Measurements from ENCODE around the gene TMEM220. TPM values are rescaled to one million over a fixed set of nuclear protein-coding genes. Genes with fewer than 3 reads are reported as not detected.

Gene TMEM220
- polyA plus RNA-seq, 1 donor = 39.7 TPM

DNA sequence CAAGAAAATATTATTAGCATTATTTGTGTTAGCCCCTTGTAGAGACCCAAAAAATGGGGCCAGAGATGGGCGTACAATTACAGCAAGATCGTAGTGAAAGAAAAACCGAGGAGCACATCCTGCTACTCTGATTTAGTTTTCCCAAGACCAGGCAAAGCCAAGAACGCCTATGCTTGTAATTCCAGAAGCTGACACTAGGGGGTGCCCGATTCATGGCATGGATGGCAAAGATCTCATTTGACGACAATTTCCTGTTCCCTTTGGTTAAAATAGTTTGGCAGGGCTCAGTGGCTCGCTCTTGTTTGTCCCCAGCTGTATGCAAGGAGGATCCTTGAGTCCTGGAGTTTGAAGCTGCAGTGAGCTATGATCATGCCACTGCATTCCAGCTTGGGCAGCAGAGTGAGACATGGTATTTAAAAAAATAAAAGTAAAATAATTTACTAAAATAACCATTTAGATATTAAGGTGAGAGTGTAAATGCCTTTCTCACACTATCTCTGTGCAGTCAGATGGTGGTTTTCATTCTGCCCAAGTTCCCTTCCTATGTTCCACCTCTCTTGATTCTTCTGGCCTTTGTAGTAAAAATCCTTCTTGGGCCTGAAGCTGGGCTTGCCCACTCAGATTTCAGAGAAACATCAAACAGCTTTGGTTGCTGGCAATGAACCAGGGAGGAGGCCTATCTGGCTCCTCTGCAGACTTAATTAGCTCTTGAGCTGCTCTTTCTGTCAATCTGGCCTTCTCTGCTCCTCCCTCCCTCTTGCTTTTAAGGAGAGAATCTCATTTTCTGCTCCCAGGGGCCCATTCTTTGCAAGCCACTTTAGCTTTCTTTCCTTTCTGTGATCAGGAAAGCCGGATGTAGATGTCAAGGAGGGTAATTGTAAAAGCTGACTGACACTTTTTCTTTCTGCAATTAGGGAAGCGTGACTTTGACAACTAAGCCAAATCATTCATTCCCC, 42.9 kb upstream of the TMEM220 start:
- Histone ChIP-seq H3K27me3 (ENCODE audit: control insufficient read depth, insufficient read depth, low read length) (no peaks in the 10 kb centered on the region), H3K4me1 (ENCODE audit: control insufficient read depth, insufficient read depth, low read length) (peaks cover 12% of the 10 kb centered on the region), H3K27ac (ENCODE audit: low read length) (peak overlapping the region; percentile 25), H3K4me3 (ENCODE audit: low read length) (no peak overlapping the region), H3K9me3 (ENCODE audit: control insufficient read depth, low read depth, low read length) (peaks cover 7% of the 10 kb centered on the region), H3K36me3 (ENCODE audit: control insufficient read depth, insufficient read depth, low read length) (peaks cover 16% of the 10 kb centered on the region)
- DNase-seq = no peak
- no CpG with 5 or more reads among the region's 9 CpGs for WGBS (ENCODE audit: insufficient coverage, low lambda C conversion rate)

DNA sequence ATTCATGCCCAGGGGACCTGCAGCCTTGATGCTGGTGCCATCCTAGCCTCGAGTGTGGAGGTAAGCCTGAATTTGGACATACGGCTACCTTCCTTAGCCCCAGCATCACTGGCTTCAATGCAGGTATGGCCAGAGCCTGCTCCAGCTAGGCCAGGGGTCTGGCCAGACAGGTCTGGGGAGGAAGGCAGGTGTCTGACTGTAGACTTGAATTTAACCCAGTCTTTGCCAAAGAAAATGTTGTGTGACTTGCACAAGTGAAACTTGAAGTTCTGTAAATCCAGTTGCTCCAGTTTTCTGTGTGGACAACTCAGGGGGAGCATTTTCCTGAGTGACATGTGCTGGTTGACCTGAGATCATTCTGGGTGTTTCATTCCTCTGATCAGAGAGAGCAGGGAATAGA, 41.3 kb upstream of the TMEM220 start:
- Histone ChIP-seq H3K27me3 (ENCODE audit: control insufficient read depth, insufficient read depth, low read length) (no peaks in the 10 kb centered on the region), H3K4me3 (ENCODE audit: low read length) (no peak overlapping the region), H3K9me3 (ENCODE audit: control insufficient read depth, low read depth, low read length) (peaks cover 7% of the 10 kb centered on the region), H3K4me1 (ENCODE audit: control insufficient read depth, insufficient read depth, low read length) (peaks cover 5% of the 10 kb centered on the region), H3K36me3 (ENCODE audit: control insufficient read depth, insufficient read depth, low read length) (peaks cover 29% of the 10 kb centered on the region), H3K27ac (ENCODE audit: low read length) (no peak overlapping the region)
- no peak for DNase-seq
- WGBS (ENCODE audit: insufficient coverage, low lambda C conversion rate) = no CpG with 5 or more reads among the region's 2 CpGs

DNA sequence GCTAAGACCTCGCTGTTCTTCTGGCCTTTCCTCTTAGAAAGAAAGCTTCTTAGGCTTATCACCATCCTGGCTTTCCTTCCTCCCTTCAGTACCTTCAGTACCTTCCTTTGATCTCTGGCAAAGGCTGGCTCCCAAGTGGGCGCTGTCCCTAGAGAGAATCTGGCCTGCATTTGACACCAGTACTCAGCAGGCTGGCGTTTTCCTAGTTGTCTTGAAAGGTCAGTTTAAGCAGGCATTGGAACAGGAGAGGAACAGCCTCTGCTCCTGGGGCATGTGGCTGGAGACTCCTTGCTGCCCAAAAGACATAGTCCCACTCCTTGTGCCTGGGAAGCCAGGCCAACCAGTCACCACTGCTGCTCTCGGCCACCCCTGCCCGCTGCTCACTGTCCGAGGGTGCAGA, 40.0 kb upstream of the TMEM220 start:
- H3K27me3 ChIP-seq (ENCODE audit: control insufficient read depth, insufficient read depth, low read length) = no peaks in the 10 kb centered on the region
- H3K36me3 ChIP-seq (ENCODE audit: control insufficient read depth, insufficient read depth, low read length) = peaks cover 30% of the 10 kb centered on the region
- H3K27ac ChIP-seq (ENCODE audit: low read length) = no peak overlapping the region
- H3K4me3 ChIP-seq (ENCODE audit: low read length) = no peak overlapping the region
- no peaks in the 10 kb centered on the region for H3K9me3 ChIP-seq (ENCODE audit: control insufficient read depth, low read depth, low read length)
- 100% methylated on average over 1 of the region's 6 CpGs for WGBS (ENCODE audit: insufficient coverage, low lambda C conversion rate)
- H3K4me1 ChIP-seq (ENCODE audit: control insufficient read depth, insufficient read depth, low read length) = no peaks in the 10 kb centered on the region
- no peak for DNase-seq

- WGBS (ENCODE audit: insufficient coverage, low lambda C conversion rate) = no CpG with 5 or more reads among the region's 2 CpGs
- DNase-seq = no peak
- Histone ChIP-seq H3K4me1 (ENCODE audit: control insufficient read depth, insufficient read depth, low read length) (no peaks in the 10 kb centered on the region), H3K9me3 (ENCODE audit: control insufficient read depth, low read depth, low read length) (no peaks in the 10 kb centered on the region), H3K4me3 (ENCODE audit: low read length) (no peak overlapping the region), H3K27ac (ENCODE audit: low read length) (no peak overlapping the region), H3K27me3 (ENCODE audit: control insufficient read depth, insufficient read depth, low read length) (no peaks in the 10 kb centered on the region), H3K36me3 (ENCODE audit: control insufficient read depth, insufficient read depth, low read length) (peaks cover 33% of the 10 kb centered on the region)
Measured at GRCh38 chr17:10768750-10769251, 39.0 kb upstream of the TMEM220 start.

DNA sequence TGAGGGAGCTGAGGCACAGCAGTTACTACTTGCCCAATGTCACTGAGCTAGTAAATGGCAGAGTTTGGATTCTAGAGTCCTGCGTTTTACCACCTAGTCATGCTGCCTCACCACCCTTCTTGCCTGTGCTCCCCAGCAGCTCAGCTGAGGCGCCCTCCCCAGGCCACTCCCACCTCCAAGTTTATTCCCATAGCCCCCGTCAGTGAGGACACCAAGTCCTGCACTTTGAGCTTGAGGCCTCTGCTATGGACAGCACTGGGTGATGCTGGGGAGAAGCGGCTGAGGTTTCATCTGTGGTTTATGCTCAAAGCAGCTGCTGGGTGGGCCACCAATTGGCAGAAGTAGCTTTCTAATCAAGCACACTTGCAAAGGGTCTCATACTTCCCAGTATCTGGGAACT, 37.4 kb upstream of the TMEM220 start:
- no peak overlapping the region for H3K27ac ChIP-seq (ENCODE audit: low read length)
- H3K36me3 ChIP-seq (ENCODE audit: control insufficient read depth, insufficient read depth, low read length) = peaks cover 36% of the 10 kb centered on the region
- no peaks in the 10 kb centered on the region for H3K4me1 ChIP-seq (ENCODE audit: control insufficient read depth, insufficient read depth, low read length)
- H3K9me3 ChIP-seq (ENCODE audit: control insufficient read depth, low read depth, low read length) = no peaks in the 10 kb centered on the region
- DNase-seq = peak in 1 of 2 donors; percentile 55
- no peak overlapping the region for H3K4me3 ChIP-seq (ENCODE audit: low read length)
- no CpG with 5 or more reads among the region's 4 CpGs for WGBS (ENCODE audit: insufficient coverage, low lambda C conversion rate)
- no peaks in the 10 kb centered on the region for H3K27me3 ChIP-seq (ENCODE audit: control insufficient read depth, insufficient read depth, low read length)

DNA sequence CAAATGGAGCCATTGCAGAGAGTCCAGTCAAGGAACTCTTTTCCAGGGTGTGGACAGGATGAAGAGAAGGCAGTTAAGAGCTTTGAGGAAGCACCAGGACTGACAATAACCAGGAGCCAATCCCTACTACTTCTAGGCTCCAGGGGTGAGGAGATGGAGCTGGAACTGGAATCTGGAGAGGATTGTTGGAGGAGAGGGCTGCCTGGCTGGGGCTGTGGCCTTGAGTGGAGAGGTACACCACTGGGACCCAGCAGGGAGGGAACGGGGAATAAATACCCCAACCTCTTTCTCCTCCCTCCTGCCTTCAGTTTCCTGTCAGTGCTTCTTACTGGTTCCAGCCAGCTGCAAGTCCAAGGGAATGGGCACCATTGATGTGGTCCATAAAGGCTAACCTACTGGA, 32.2 kb upstream of the TMEM220 start:
- Histone ChIP-seq H3K9me3 (ENCODE audit: control insufficient read depth, low read depth, low read length) (no peaks in the 10 kb centered on the region), H3K27ac (ENCODE audit: low read length) (no peak overlapping the region), H3K36me3 (ENCODE audit: control insufficient read depth, insufficient read depth, low read length) (peaks cover 31% of the 10 kb centered on the region), H3K4me1 (ENCODE audit: control insufficient read depth, insufficient read depth, low read length) (peaks cover 10% of the 10 kb centered on the region), H3K4me3 (ENCODE audit: low read length) (no peak overlapping the region), H3K27me3 (ENCODE audit: control insufficient read depth, insufficient read depth, low read length) (no peaks in the 10 kb centered on the region)
- no peak for DNase-seq
- WGBS (ENCODE audit: insufficient coverage, low lambda C conversion rate) = no CpG with 5 or more reads among the region's 1 CpG

GRCh38 chr17:10761281-10761680, 31.5 kb upstream of the TMEM220 start:
- no peak overlapping the region for H3K4me3 ChIP-seq (ENCODE audit: low read length)
- WGBS (ENCODE audit: insufficient coverage, low lambda C conversion rate) = no CpG with 5 or more reads among the region's 2 CpGs
- DNase-seq = no peak
- no peak overlapping the region for H3K27ac ChIP-seq (ENCODE audit: low read length)
- no peaks in the 10 kb centered on the region for H3K9me3 ChIP-seq (ENCODE audit: control insufficient read depth, low read depth, low read length)
- no peaks in the 10 kb centered on the region for H3K27me3 ChIP-seq (ENCODE audit: control insufficient read depth, insufficient read depth, low read length)
- peaks cover 27% of the 10 kb centered on the region for H3K36me3 ChIP-seq (ENCODE audit: control insufficient read depth, insufficient read depth, low read length)
- peaks cover 13% of the 10 kb centered on the region for H3K4me1 ChIP-seq (ENCODE audit: control insufficient read depth, insufficient read depth, low read length)

DNA sequence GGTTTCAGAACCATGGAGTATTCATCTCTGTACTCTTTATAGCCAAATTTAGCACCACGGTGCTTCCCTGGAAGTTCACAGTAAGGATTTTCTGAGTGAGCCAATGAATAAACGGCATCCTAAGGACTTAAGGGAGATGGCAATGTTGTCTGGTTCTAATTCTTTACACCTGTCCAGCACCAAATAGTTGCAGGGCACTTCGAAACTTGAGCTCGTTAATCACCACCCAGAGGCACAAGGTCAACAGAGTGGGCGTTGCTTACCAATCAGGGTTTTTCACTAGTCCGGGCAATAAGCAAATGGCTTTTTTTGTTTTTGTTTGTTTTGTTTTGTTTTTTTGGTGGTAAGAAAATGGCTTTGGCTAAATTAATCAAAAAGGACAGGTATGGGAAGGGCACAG, 28.2 kb upstream of the TMEM220 start:
- 30% methylated on average over 2 of the region's 6 CpGs for WGBS (ENCODE audit: insufficient coverage, low lambda C conversion rate)
- no peak for DNase-seq
- H3K9me3 ChIP-seq (ENCODE audit: control insufficient read depth, low read depth, low read length) = no peaks in the 10 kb centered on the region
- H3K36me3 ChIP-seq (ENCODE audit: control insufficient read depth, insufficient read depth, low read length) = peaks cover 33% of the 10 kb centered on the region
- H3K27ac ChIP-seq (ENCODE audit: low read length) = peak overlapping the region; percentile 8
- no peaks in the 10 kb centered on the region for H3K27me3 ChIP-seq (ENCODE audit: control insufficient read depth, insufficient read depth, low read length)
- H3K4me3 ChIP-seq (ENCODE audit: low read length) = no peak overlapping the region
- H3K4me1 ChIP-seq (ENCODE audit: control insufficient read depth, insufficient read depth, low read length) = peaks cover 13% of the 10 kb centered on the region

- peaks cover 13% of the 10 kb centered on the region for H3K4me1 ChIP-seq (ENCODE audit: control insufficient read depth, insufficient read depth, low read length)
- no peaks in the 10 kb centered on the region for H3K27me3 ChIP-seq (ENCODE audit: control insufficient read depth, insufficient read depth, low read length)
- no peak overlapping the region for H3K4me3 ChIP-seq (ENCODE audit: low read length)
- no peaks in the 10 kb centered on the region for H3K9me3 ChIP-seq (ENCODE audit: control insufficient read depth, low read depth, low read length)
- WGBS (ENCODE audit: insufficient coverage, low lambda C conversion rate) = no CpG with 5 or more reads among the region's 2 CpGs
- H3K27ac ChIP-seq (ENCODE audit: low read length) = peak overlapping the region; percentile 39
- H3K36me3 ChIP-seq (ENCODE audit: control insufficient read depth, insufficient read depth, low read length) = peaks cover 32% of the 10 kb centered on the region
- peak in 1 of 2 donors; percentile 48 for DNase-seq
Measured at GRCh38 chr17:10757647-10758046, 27.8 kb upstream of the TMEM220 start.

DNA sequence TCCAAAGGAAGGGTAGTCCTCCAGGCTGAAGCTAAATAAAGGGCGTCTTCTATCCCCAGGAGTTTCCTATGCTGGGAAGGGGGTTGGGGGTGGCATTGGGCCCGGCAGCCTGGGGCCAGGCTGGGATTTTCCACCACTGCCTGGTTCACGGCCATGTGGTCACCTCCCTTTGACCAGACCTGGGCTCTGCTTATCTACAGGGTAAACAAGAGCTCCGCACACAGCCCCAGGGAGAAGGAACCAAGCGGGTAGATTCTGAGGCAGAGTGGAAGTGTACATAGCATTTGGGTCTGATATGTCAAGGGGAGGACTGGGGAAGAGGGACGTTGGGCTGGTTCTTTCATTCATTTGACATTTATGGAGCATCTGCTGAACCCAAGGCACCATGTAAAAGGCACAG, 27.2 kb upstream of the TMEM220 start:
- no CpG with 5 or more reads among the region's 6 CpGs for WGBS (ENCODE audit: insufficient coverage, low lambda C conversion rate)
- Histone ChIP-seq H3K27ac (ENCODE audit: low read length) (peak overlapping the region; percentile 39), H3K27me3 (ENCODE audit: control insufficient read depth, insufficient read depth, low read length) (no peaks in the 10 kb centered on the region), H3K4me1 (ENCODE audit: control insufficient read depth, insufficient read depth, low read length) (peaks cover 13% of the 10 kb centered on the region), H3K9me3 (ENCODE audit: control insufficient read depth, low read depth, low read length) (no peaks in the 10 kb centered on the region), H3K4me3 (ENCODE audit: low read length) (no peak overlapping the region), H3K36me3 (ENCODE audit: control insufficient read depth, insufficient read depth, low read length) (peaks cover 30% of the 10 kb centered on the region)
- no peak for DNase-seq
